Measurements from ENCODE around the gene NKX1-1. TPM values are rescaled to one million over a fixed set of nuclear protein-coding genes. Genes with fewer than 3 reads are reported as not detected.

The NKX1-1 gene
- total and polyA plus RNA-seq, 2 donors (not counting 1 experiment from before 2014, with no cell fraction given), result not detected

DNA sequence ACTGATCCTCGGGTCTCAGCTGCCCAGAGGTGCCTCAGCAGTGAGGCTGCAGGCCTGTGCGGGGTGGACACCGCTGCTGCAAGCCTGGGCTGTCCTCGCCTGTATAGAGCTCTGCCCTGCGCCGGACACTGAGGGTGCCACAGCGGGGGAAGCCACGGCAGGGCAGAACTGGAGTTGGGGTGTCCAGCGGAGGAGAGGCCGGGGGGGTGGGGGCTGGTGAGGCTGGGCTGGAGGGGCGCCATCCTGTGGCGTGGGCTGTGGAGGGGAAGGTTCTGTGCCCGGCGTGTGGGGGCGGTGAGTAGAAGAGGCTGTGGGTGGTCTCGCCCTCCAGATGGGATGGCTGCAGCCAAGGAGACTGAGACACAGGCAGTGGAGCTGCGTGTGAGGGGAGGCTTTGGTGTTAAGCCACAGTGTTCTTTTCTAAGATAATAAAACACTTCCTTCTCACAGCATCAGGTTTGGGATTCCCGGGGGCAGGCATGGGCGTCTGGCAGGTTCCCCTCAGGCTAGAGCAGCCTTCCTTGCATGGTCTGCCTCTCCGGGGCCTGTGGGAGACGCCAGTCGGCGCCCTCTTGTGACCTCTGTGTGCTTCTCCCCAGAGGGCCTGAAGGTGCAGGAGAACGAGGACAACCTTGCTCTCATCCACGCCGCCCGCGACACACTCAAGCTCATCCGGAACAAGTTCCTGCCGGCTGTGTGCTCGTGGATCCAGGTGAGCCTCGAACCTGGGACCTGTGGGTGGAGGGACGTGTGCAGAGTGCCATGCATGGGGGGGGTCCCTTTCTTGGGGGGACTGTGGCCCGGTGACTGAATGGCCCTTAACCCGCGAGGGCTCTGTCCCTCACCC is 51.9 kb downstream of the NKX1-1 start:
- no peak overlapping the region for H3K9ac ChIP-seq (ENCODE audit: insufficient read depth, low read length)

GRCh38 chr4:1353186-1354055 is 52.8 kb downstream of the NKX1-1 start:
- Histone ChIP-seq H3K4me3 (replicated peaks in 1 of 4; ENCODE audit: control extremely low read depth in 1 of 4, insufficient read depth in 1 of 4, low read depth in 3 of 4, low read length in 4 of 4) (no peak overlapping the region), H4K20me1 (ENCODE audit: control insufficient read depth, extremely low read depth, insufficient read depth, low read length) (no peaks in the 10 kb centered on the region), H3K4me2 (ENCODE audit: extremely low read depth, insufficient read depth, low read length) (no peak overlapping the region), H3K9me3 (ENCODE audit: control insufficient read depth, insufficient read depth, low read depth, low read length) (no peaks in the 10 kb centered on the region), H3K27me3 (ENCODE audit: control insufficient read depth, insufficient read depth, low read length) (no peaks in the 10 kb centered on the region), H3K9ac (ENCODE audit: insufficient read depth, low read length) (no peak overlapping the region), H3K4me1 (ENCODE audit: control insufficient read depth, extremely low read depth, insufficient read depth, low read length) (no peaks in the 10 kb centered on the region), H3K27ac (ENCODE audit: insufficient read depth, low read length) (no peak overlapping the region), H3K79me2 (ENCODE audit: control insufficient read depth, insufficient read depth, low read length) (peaks cover 1% of the 10 kb centered on the region), H2AFZ (ENCODE audit: low read length) (no peak overlapping the region), H3K36me3 (ENCODE audit: control insufficient read depth, insufficient read depth, low read length) (peaks cover 33% of the 10 kb centered on the region)
- TF ChIP-seq, protein P1, sequence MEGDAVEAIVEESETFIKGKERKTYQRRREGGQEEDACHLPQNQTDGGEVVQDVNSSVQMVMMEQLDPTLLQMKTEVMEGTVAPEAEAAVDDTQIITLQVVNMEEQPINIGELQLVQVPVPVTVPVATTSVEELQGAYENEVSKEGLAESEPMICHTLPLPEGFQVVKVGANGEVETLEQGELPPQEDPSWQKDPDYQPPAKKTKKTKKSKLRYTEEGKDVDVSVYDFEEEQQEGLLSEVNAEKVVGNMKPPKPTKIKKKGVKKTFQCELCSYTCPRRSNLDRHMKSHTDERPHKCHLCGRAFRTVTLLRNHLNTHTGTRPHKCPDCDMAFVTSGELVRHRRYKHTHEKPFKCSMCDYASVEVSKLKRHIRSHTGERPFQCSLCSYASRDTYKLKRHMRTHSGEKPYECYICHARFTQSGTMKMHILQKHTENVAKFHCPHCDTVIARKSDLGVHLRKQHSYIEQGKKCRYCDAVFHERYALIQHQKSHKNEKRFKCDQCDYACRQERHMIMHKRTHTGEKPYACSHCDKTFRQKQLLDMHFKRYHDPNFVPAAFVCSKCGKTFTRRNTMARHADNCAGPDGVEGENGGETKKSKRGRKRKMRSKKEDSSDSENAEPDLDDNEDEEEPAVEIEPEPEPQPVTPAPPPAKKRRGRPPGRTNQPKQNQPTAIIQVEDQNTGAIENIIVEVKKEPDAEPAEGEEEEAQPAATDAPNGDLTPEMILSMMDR (conservative IDR thresholded peaks at IDR 0.05 in 1 of 2, IDR thresholded peaks at IDR 0.05 in 1 of 2; ENCODE audit: low read depth in 1 of 2, low read length in 2 of 2), result no peak
- TF ChIP-seq EZH2 (IDR thresholded peaks at IDR 0.05; ENCODE audit: low read length, missing control alignments), result no peak
- no peak for DNase-seq (ENCODE audit: low read depth in 2 of 2)

More for the DNA sequence above, 51.9 kb downstream of the NKX1-1 start:
- no peak for DNase-seq (ENCODE audit: low read depth in 2 of 2)
- H3K4me2 ChIP-seq (ENCODE audit: extremely low read depth, insufficient read depth, low read length), result no peak overlapping the region
- no peaks in the 10 kb centered on the region for H3K79me2 ChIP-seq (ENCODE audit: control insufficient read depth, insufficient read depth, low read length)
- H3K9me3 ChIP-seq (ENCODE audit: control insufficient read depth, insufficient read depth, low read depth, low read length), result no peaks in the 10 kb centered on the region
- no peak overlapping the region for H3K27ac ChIP-seq (ENCODE audit: insufficient read depth, low read length)
- H3K4me3 ChIP-seq (replicated peaks in 1 of 4; ENCODE audit: control extremely low read depth in 1 of 4, insufficient read depth in 1 of 4, low read depth in 3 of 4, low read length in 4 of 4), result no peak overlapping the region
- H3K4me1 ChIP-seq (ENCODE audit: control insufficient read depth, extremely low read depth, insufficient read depth, low read length), result no peaks in the 10 kb centered on the region
- no peak overlapping the region for H2AFZ ChIP-seq (ENCODE audit: low read length)
- H3K27me3 ChIP-seq (ENCODE audit: control insufficient read depth, insufficient read depth, low read length), result no peaks in the 10 kb centered on the region
- TF ChIP-seq, protein P1 (conservative IDR thresholded peaks at IDR 0.05 in 1 of 2, IDR thresholded peaks at IDR 0.05 in 1 of 2; ENCODE audit: low read depth in 1 of 2, low read length in 2 of 2), result no peak
- TF ChIP-seq EZH2 (IDR thresholded peaks at IDR 0.05; ENCODE audit: low read length, missing control alignments), result no peak
- peaks cover 34% of the 10 kb centered on the region for H3K36me3 ChIP-seq (ENCODE audit: control insufficient read depth, insufficient read depth, low read length)
- H4K20me1 ChIP-seq (ENCODE audit: control insufficient read depth, extremely low read depth, insufficient read depth, low read length), result no peaks in the 10 kb centered on the region

Other genes with a start within 250 kb of the NKX1-1 start
- gene SPON2, start 233.9 kb downstream of the NKX1-1 start, total RNA-seq, result 261 and 367 TPM in 2 replicates
- 179 and 189 TPM in 2 replicates for gene SPON2, start 233.9 kb downstream of the NKX1-1 start, polyA plus RNA-seq
- 224 and 249 TPM in 2 replicates for gene CTBP1, start 157.3 kb downstream of the NKX1-1 start, total RNA-seq
- 78.2 and 86.1 TPM in 2 replicates for gene CTBP1, start 157.3 kb downstream of the NKX1-1 start, polyA plus RNA-seq
- 37.2 and 44.3 TPM in 2 replicates for gene MAEA, start 116.6 kb downstream of the NKX1-1 start, total RNA-seq
- 53.8 and 59.5 TPM in 2 replicates for gene MAEA, start 116.6 kb downstream of the NKX1-1 start, polyA plus RNA-seq
- gene UVSSA, start 59.2 kb downstream of the NKX1-1 start, total RNA-seq, result 4.6 and 7.6 TPM in 2 replicates
- 4.0 and 4.6 TPM in 2 replicates for gene UVSSA, start 59.2 kb downstream of the NKX1-1 start, polyA plus RNA-seq